ENCODE results near the gene ABCC10.
A peak's percentile ranks its signal among the peaks of the same experiment; 100 is the strongest.

ABCC10 gene

GRCh38 chr6:43471399-43471798 lies 44.1 kb downstream of the ABCC10 start:
- DNase-seq, result no peak

- no peak for DNase-seq
Observed at GRCh38 chr6:43472515-43472914, 45.2 kb downstream of the ABCC10 start.

- no peak for DNase-seq
Observed at GRCh38 chr6:43475516-43475915, 48.2 kb downstream of the ABCC10 start.

GRCh38 chr6:43476746-43477145 lies 49.4 kb downstream of the ABCC10 start:
- no peak for DNase-seq

- peak; percentile 90 for DNase-seq
Observed at GRCh38 chr6:43477235-43478007, 50.1 kb downstream of the ABCC10 start, which contains the start of gene TJAP1. Gene TJAP1 (plus strand): TSS chr6:43477570. CDS start chr6:43499002, 21,432 bp downstream.

- DNase-seq, result no peak
Observed at GRCh38 chr6:43478008-43478372, 50.6 kb downstream of the ABCC10 start.

GRCh38 chr6:43481075-43481474 lies 53.7 kb downstream of the ABCC10 start:
- no peak for DNase-seq

- DNase-seq, result no peak
Observed at GRCh38 chr6:43481591-43482236, 54.4 kb downstream of the ABCC10 start.

GRCh38 chr6:43488667-43489276 lies 61.4 kb downstream of the ABCC10 start:
- DNase-seq, result no peak

- DNase-seq, result no peak
Observed at GRCh38 chr6:43489277-43490072, 62.1 kb downstream of the ABCC10 start.

- DNase-seq, result no peak
Observed at GRCh38 chr6:43490523-43490939, 63.2 kb downstream of the ABCC10 start.

- DNase-seq, result no peak
Observed at GRCh38 chr6:43491750-43492661, 64.7 kb downstream of the ABCC10 start.

- no peak for DNase-seq
Observed at GRCh38 chr6:43492673-43493072, 65.3 kb downstream of the ABCC10 start.

- DNase-seq, result no peak
Observed at GRCh38 chr6:43493230-43493629, 65.9 kb downstream of the ABCC10 start.

GRCh38 chr6:43493833-43494232 lies 66.5 kb downstream of the ABCC10 start:
- DNase-seq, result no peak

GRCh38 chr6:43494321-43494720 lies 67.0 kb downstream of the ABCC10 start:
- no peak for DNase-seq

GRCh38 chr6:43494766-43495165 lies 67.4 kb downstream of the ABCC10 start:
- DNase-seq, result no peak

GRCh38 chr6:43495409-43495941 lies 68.1 kb downstream of the ABCC10 start:
- no peak for DNase-seq

GRCh38 chr6:43496370-43497128 lies 69.2 kb downstream of the ABCC10 start:
- DNase-seq, result no peak

GRCh38 chr6:43497129-43497396 lies 69.7 kb downstream of the ABCC10 start:
- no peak for DNase-seq

GRCh38 chr6:43497689-43498088 lies 70.3 kb downstream of the ABCC10 start:
- DNase-seq, result no peak

All from NCI-H1105 treated with DMSO at 0.1 percent for 48 hours (cell line).